ENCODE measurements around the gene IGSF21.

The IGSF21 gene

DNA sequence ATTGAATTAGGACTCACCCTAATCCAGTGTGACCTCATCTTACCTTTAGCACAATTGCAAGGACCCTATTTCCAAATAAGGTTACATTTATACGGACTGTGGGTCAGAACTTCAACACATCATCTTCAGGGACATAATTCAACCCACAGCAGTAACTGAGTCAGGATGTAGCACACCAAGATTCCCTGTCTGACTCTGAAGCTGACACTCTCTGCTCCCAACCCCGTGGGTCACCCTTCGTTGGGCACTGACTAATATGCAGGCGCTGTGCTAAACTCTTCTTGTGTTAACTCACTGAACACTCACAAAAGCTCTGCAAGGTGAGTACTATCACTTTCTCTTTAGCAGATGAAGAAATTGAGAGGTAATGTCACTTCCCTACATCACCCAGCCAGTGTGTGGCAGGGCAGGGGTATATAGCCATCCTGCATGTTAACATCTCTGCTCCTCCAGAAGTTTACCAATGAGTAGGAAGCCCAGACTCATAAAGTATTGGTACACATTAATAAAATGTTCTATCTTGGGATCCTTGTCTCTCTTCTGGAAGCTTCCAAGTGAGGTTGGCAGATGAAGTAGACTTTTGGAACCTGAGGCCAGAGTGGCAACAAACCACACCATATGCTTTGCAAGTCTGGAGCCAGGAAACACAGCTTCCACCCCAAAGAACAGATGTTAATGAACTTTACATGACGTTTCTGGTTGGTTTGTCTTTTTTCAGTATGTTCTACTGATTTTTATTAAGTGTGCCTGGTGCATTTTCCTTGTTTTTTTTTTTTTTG lies 233.9 kb downstream of the IGSF21 start:
- H3K9me2 ChIP-seq (replicated peaks; ENCODE audit: insufficient read depth, low read length): no peaks in the 10 kb centered on the region
- no peak overlapping the region for H3K9ac ChIP-seq (ENCODE audit: low read length)
- no peak overlapping the region for H2AFZ ChIP-seq (ENCODE audit: low read length)
- no peak overlapping the region for H3K4me3 ChIP-seq (ENCODE audit: low read length)
- H3F3A ChIP-seq (ENCODE audit: insufficient read depth, low read length): no peaks in the 10 kb centered on the region
- TF ChIP-seq, protein P1, sequence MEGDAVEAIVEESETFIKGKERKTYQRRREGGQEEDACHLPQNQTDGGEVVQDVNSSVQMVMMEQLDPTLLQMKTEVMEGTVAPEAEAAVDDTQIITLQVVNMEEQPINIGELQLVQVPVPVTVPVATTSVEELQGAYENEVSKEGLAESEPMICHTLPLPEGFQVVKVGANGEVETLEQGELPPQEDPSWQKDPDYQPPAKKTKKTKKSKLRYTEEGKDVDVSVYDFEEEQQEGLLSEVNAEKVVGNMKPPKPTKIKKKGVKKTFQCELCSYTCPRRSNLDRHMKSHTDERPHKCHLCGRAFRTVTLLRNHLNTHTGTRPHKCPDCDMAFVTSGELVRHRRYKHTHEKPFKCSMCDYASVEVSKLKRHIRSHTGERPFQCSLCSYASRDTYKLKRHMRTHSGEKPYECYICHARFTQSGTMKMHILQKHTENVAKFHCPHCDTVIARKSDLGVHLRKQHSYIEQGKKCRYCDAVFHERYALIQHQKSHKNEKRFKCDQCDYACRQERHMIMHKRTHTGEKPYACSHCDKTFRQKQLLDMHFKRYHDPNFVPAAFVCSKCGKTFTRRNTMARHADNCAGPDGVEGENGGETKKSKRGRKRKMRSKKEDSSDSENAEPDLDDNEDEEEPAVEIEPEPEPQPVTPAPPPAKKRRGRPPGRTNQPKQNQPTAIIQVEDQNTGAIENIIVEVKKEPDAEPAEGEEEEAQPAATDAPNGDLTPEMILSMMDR (IDR thresholded peaks at IDR 0.05; ENCODE audit: low read length): no peak
- TF ChIP-seq EZH2 (optimal IDR thresholded peaks at IDR 0.05; ENCODE audit: low read depth, low read length) (no peak), EZH2phosphoT487 (IDR thresholded peaks at IDR 0.05; ENCODE audit: low read length) (no peak)
- peaks cover 73% of the 10 kb centered on the region for H3K27me3 ChIP-seq (replicated peaks; ENCODE audit: insufficient read depth, low read length)
- no peak overlapping the region for H3K4me2 ChIP-seq (ENCODE audit: low read depth, low read length)
- no peaks in the 10 kb centered on the region for H3K4me1 ChIP-seq (ENCODE audit: low read length)
- no peak for DNase-seq
- no peak overlapping the region for H3K27ac ChIP-seq (ENCODE audit: low read length)
- no peaks in the 10 kb centered on the region for H3K36me3 ChIP-seq (replicated peaks; ENCODE audit: insufficient read depth, low read length)
- H4K20me1 ChIP-seq (ENCODE audit: insufficient read depth, low read length): no peaks in the 10 kb centered on the region
- H3K9me3 ChIP-seq (replicated peaks; ENCODE audit: insufficient read depth, low read length): no peaks in the 10 kb centered on the region
- no peaks in the 10 kb centered on the region for H3K79me2 ChIP-seq (ENCODE audit: low read length)

DNA sequence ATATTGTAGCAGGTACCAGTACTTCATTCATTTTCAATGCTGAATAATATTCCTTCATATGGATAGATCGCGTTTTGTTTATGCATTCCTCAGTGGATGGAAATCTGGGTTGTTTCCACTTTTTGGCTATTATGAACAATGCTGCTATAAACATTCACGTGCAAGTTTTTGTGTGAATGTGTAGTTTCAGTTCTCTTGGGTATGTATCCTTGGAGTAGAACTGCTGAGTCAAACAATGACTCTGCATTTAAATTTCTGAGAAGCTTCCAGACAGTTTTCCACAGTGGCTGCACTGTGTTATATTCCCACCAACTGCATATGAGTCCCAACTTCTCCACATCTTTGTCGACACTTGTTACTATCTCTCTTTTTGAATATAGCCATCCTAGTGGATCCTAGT lies 235.1 kb downstream of the IGSF21 start:
- H3K4me3 ChIP-seq (ENCODE audit: low read length): no peak overlapping the region
- H3K9me3 ChIP-seq (replicated peaks; ENCODE audit: insufficient read depth, low read length): no peaks in the 10 kb centered on the region
- no peak overlapping the region for H3K27ac ChIP-seq (ENCODE audit: low read length)
- H3F3A ChIP-seq (ENCODE audit: insufficient read depth, low read length): no peaks in the 10 kb centered on the region
- no peak overlapping the region for H3K9ac ChIP-seq (ENCODE audit: low read length)
- TF ChIP-seq EZH2phosphoT487 (IDR thresholded peaks at IDR 0.05; ENCODE audit: low read length) (no peak), EZH2 (optimal IDR thresholded peaks at IDR 0.05; ENCODE audit: low read depth, low read length) (no peak)
- TF ChIP-seq, protein P1 (IDR thresholded peaks at IDR 0.05; ENCODE audit: low read length): no peak
- no peaks in the 10 kb centered on the region for H3K9me2 ChIP-seq (replicated peaks; ENCODE audit: insufficient read depth, low read length)
- H3K4me2 ChIP-seq (ENCODE audit: low read depth, low read length): no peak overlapping the region
- peaks cover 78% of the 10 kb centered on the region for H3K27me3 ChIP-seq (replicated peaks; ENCODE audit: insufficient read depth, low read length)
- no peaks in the 10 kb centered on the region for H3K79me2 ChIP-seq (ENCODE audit: low read length)
- no peak overlapping the region for H2AFZ ChIP-seq (ENCODE audit: low read length)
- no peaks in the 10 kb centered on the region for H4K20me1 ChIP-seq (ENCODE audit: insufficient read depth, low read length)
- no peak for DNase-seq
- H3K36me3 ChIP-seq (replicated peaks; ENCODE audit: insufficient read depth, low read length): no peaks in the 10 kb centered on the region
- no peaks in the 10 kb centered on the region for H3K4me1 ChIP-seq (ENCODE audit: low read length)

DNA sequence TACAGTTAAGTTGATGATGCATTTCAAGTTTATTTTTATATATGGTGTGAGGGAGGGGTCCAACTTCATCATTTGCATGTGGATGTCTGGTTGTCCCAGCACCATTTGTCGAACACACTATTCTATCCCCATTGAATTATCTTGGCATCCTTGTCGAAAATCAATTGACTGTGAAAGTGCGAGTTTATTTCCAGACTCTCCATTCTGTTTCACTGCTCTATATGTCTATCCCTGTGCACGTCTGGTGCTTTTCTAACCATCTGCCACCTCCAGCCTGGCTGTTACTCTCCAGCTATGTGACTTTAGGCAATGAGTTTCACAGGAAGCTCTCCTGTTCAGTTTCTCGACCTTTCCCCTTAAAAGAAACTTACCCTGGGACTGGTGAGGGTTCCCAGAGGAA lies 236.0 kb downstream of the IGSF21 start:
- Histone ChIP-seq H3K9me3 (replicated peaks; ENCODE audit: insufficient read depth, low read length) (no peaks in the 10 kb centered on the region), H3K4me1 (ENCODE audit: low read length) (no peaks in the 10 kb centered on the region), H3K9ac (ENCODE audit: low read length) (no peak overlapping the region), H3K9me2 (replicated peaks; ENCODE audit: insufficient read depth, low read length) (no peaks in the 10 kb centered on the region), H3K4me3 (ENCODE audit: low read length) (no peak overlapping the region), H3F3A (ENCODE audit: insufficient read depth, low read length) (no peaks in the 10 kb centered on the region), H3K27me3 (replicated peaks; ENCODE audit: insufficient read depth, low read length) (peaks cover 78% of the 10 kb centered on the region), H3K27ac (ENCODE audit: low read length) (no peak overlapping the region), H4K20me1 (ENCODE audit: insufficient read depth, low read length) (no peaks in the 10 kb centered on the region), H3K36me3 (replicated peaks; ENCODE audit: insufficient read depth, low read length) (no peaks in the 10 kb centered on the region), H3K4me2 (ENCODE audit: low read depth, low read length) (no peak overlapping the region), H2AFZ (ENCODE audit: low read length) (no peak overlapping the region), H3K79me2 (ENCODE audit: low read length) (no peaks in the 10 kb centered on the region)
- DNase-seq: no peak
- no peak for TF ChIP-seq EZH2 (optimal IDR thresholded peaks at IDR 0.05; ENCODE audit: low read depth, low read length)

DNA sequence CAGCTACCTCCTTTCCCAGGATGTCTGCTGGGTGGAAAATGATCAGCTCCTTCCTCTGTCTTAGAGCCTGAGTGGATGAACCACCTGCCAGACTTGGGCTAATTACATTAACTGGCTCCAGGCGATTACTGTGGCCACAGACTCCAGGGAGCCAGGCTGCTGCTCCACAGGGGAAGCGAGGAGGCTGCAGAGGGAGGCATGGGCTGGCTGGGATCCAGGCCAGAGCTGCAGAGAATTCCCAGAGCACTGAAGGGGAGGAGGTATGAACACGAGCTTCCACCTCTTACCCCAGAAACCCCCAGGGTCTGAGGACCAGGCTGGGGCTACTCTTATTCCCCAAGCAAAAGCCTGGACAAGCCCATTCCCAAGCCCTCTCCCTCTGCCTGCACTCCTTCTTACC lies 237.2 kb downstream of the IGSF21 start:
- Histone ChIP-seq H3K9ac (ENCODE audit: low read length) (no peak overlapping the region), H3K79me2 (ENCODE audit: low read length) (no peaks in the 10 kb centered on the region), H3K4me2 (ENCODE audit: low read depth, low read length) (no peak overlapping the region), H2AFZ (ENCODE audit: low read length) (no peak overlapping the region), H3K9me2 (replicated peaks; ENCODE audit: insufficient read depth, low read length) (no peaks in the 10 kb centered on the region), H3K36me3 (replicated peaks; ENCODE audit: insufficient read depth, low read length) (no peaks in the 10 kb centered on the region), H3K27ac (ENCODE audit: low read length) (no peak overlapping the region), H3K9me3 (replicated peaks; ENCODE audit: insufficient read depth, low read length) (no peaks in the 10 kb centered on the region), H3F3A (ENCODE audit: insufficient read depth, low read length) (no peaks in the 10 kb centered on the region), H3K4me1 (ENCODE audit: low read length) (no peaks in the 10 kb centered on the region), H4K20me1 (ENCODE audit: insufficient read depth, low read length) (no peaks in the 10 kb centered on the region), H3K4me3 (ENCODE audit: low read length) (no peak overlapping the region), H3K27me3 (replicated peaks; ENCODE audit: insufficient read depth, low read length) (peaks cover 80% of the 10 kb centered on the region)
- no peak for DNase-seq
- no peak for TF ChIP-seq EZH2phosphoT487 (IDR thresholded peaks at IDR 0.05; ENCODE audit: low read length)
- TF ChIP-seq EZH2 (optimal IDR thresholded peaks at IDR 0.05; ENCODE audit: low read depth, low read length): no peak
- TF ChIP-seq, protein P1 (IDR thresholded peaks at IDR 0.05; ENCODE audit: low read length): no peak
